ENCODE measurements around the gene HAAO. TPM values are rescaled to one million over a fixed set of nuclear protein-coding genes. Genes with fewer than 3 reads are reported as not detected.

Gene HAAO
- total and polyA plus RNA-seq, 2 of the 8 experiments (the other 6 are each of a cell fraction or from before 2014, with no cell fraction given), result 2.5 to 7.0 TPM

DNA sequence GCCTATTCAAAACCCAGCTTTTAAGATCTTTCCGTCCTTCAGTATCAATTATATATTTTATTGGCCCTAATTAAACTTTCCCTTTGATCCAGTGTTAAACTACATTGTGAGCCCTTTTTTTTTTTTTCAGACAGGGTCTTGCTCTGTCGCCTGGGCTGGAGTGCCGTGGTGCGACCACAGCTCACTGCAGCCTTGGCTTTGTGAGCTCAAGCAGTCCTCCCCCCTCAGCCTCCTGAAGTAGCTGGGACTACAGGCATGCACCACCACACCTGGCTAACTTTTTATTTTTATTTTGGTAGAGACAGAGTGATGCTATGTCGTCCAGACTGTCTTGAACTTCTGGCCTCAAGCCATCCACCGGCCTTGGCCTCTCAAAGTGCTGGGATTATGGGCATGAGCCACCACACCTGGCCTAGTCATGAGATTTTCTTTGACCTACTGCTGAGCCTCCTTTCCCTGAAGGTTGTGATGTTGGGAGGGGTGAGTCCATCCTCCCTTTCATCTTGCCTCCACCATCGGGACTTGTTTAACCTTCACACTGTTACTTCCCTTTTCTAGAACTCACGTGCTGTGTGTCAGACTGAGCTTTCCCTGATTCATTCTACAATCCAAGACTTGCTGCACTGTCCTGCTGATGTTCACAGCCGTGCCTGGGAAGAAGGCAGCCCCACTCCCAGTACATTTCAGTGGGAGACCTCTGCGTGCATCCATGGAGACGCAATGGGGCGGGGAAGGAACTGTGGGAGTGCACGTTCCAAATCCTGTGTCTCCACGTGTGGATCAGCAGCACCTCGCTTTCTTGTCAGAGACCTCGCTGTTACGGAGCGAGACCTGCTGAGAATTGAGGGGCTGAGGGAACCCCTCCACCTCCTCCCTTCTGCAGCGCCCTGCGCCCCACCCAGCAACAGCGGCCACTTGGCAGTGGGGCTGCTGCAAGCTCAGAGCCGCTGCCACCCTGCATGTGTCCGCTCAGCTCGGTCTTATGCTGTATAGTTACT, 39.3 kb downstream of the HAAO start (continued):
- TF ChIP-seq TAF1 (IDR thresholded peaks at IDR 0.05; ENCODE audit: low read depth, low read length), result no peak
- TF ChIP-seq TEAD4 (IDR thresholded peaks at IDR 0.05; ENCODE audit: low read depth, low read length), result no peak
- TF ChIP-seq CTBP2 (IDR thresholded peaks at IDR 0.05; ENCODE audit: borderline replicate concordance, insufficient read depth, insufficient read length, low read length), result no peak
- no peak for TF ChIP-seq USF2 (IDR thresholded peaks at IDR 0.05; ENCODE audit: low read length)
- TF ChIP-seq ZNF274 (IDR thresholded peaks at IDR 0.05; ENCODE audit: borderline replicate concordance, extremely low read depth, low read length), result no peak
- no peak for TF ChIP-seq SIX5 (IDR thresholded peaks at IDR 0.05; ENCODE audit: low read depth, low read length)
- TF ChIP-seq CREB1 (IDR thresholded peaks at IDR 0.05), result no peak

Data from H1 (cell line).